Measurements from ENCODE around the gene VWDE.
"Not testable (repeated sequence)": the region's sequence is repeated elsewhere in the genome, so short reads cannot be mapped to it uniquely, and the experiment has no call there.

VWDE gene

DNA sequence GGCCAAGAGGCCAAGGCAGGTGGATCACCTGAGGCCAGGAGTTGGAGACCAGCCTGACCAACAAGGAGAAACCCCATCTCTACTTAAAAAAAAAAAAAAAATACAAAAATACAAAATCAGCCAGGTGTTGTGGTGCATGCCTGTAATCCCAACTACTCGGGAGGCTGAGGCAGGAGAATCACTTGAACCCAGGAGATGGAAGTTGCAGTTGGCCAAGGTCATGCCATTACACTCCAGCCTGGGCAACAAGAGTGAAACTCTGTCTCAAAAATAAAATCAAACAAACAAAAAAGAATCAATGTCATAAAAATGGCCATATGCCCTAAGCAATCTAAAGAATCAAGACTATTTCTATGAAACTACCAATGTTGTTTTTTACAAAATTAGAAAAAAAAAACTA, 7.0 kb downstream of the VWDE start:
- H3K4me1 ChIP-seq (ENCODE audit: control insufficient read depth, insufficient read depth, low read length); H3K27ac ChIP-seq (ENCODE audit: low read depth, low read length); H3K36me3 ChIP-seq (ENCODE audit: control insufficient read depth, insufficient read depth, low read length); H3K27me3 ChIP-seq (ENCODE audit: control insufficient read depth, insufficient read depth, low read length); H3K9ac ChIP-seq (ENCODE audit: low read length); H3K4me3 ChIP-seq (ENCODE audit: low read length): not testable (repeated sequence)

DNA sequence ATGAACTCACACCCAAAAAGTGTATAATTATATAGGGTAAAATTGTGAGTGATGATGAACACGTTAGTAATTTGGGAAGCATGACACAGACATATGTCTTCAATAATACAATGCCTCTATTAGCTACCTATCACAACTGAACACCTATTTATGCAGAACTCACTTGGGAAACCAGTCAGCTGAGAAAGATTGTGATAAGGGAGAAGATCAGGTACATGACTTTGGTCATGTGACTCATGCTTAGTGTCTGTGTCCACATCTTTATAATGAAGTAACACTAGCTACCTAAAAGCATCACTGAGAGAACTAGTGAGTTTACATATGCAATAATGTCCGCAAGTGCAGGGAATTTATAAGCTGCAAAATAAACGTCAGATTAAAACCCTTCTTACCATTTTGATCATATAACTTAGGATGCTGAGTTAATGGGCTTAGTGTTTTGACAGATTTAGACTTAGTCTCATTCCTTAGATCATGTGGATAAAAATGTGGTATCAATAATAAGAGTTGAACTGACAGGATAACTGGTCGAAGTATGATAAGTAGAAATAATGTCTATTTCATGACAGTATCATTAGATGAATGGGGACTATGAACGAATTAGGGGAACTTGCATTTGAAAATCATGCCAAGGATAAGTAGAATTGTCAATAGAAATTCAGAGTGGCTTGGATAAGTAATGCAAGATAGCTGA, 11.6 kb downstream of the VWDE start:
- no peaks in the 10 kb centered on the region for H3K4me1 ChIP-seq (ENCODE audit: control insufficient read depth, insufficient read depth, low read length)
- no peak overlapping the region for H3K9ac ChIP-seq (ENCODE audit: low read length)
- no peaks in the 10 kb centered on the region for H3K36me3 ChIP-seq (ENCODE audit: control insufficient read depth, insufficient read depth, low read length)
- H3K4me3 ChIP-seq (ENCODE audit: low read length) = no peak overlapping the region
- H3K27me3 ChIP-seq (ENCODE audit: control insufficient read depth, insufficient read depth, low read length) = no peaks in the 10 kb centered on the region
- H3K27ac ChIP-seq (ENCODE audit: low read depth, low read length) = no peak overlapping the region

DNA sequence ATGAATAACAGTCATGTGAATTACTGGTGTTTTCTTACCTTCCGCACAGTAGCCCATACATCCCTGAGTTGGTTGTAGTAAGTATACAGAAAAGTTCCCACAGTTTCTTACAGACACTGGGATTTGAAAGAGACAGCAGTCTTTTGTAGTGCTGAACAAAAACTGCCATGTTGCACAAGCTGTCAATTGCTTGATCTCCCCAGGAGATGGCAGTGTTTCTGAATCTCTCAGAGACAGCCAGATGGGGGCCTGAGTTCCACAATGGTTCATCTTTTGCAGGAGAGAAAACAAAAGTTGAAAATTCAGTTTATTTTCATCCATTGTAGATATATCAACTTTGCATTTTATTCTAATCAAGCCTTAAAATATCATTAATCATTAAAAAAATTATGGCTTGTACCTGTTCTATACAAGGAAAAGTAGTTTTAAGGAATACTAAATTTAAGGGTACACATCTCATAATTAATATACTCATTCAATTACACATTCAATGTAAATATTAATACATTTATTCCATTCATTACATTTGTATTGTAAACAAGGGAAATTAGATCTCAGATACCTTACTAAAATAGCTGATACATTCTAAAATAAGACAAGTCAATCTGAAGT, 14.5 kb downstream of the VWDE start:
- no peaks in the 10 kb centered on the region for H3K27me3 ChIP-seq (ENCODE audit: control insufficient read depth, insufficient read depth, low read length)
- H3K9ac ChIP-seq (ENCODE audit: low read length) = no peak overlapping the region
- H3K4me3 ChIP-seq (ENCODE audit: low read length) = no peak overlapping the region

GRCh38 chr7:12386313-12386740, 17.3 kb downstream of the VWDE start:
- no peaks in the 10 kb centered on the region for H3K27me3 ChIP-seq (ENCODE audit: control insufficient read depth, insufficient read depth, low read length)
- no peaks in the 10 kb centered on the region for H3K4me1 ChIP-seq (ENCODE audit: control insufficient read depth, insufficient read depth, low read length)
- no peak overlapping the region for H3K4me3 ChIP-seq (ENCODE audit: low read length)
- no peak overlapping the region for H3K27ac ChIP-seq (ENCODE audit: low read depth, low read length)
- H3K9ac ChIP-seq (ENCODE audit: low read length) = no peak overlapping the region
- no peaks in the 10 kb centered on the region for H3K36me3 ChIP-seq (ENCODE audit: control insufficient read depth, insufficient read depth, low read length)

More for the DNA sequence above, 14.5 kb downstream of the VWDE start:
- no peak overlapping the region for H3K27ac ChIP-seq (ENCODE audit: low read depth, low read length)
- H3K36me3 ChIP-seq (ENCODE audit: control insufficient read depth, insufficient read depth, low read length) = no peaks in the 10 kb centered on the region
- H3K4me1 ChIP-seq (ENCODE audit: control insufficient read depth, insufficient read depth, low read length) = no peaks in the 10 kb centered on the region

- no peak overlapping the region for H3K4me3 ChIP-seq (ENCODE audit: low read length)
- H3K36me3 ChIP-seq (ENCODE audit: control insufficient read depth, insufficient read depth, low read length) = no peaks in the 10 kb centered on the region
- no peak overlapping the region for H3K27ac ChIP-seq (ENCODE audit: low read depth, low read length)
These were observed 18.3 kb downstream of the VWDE start for GRCh38 chr7:12385364-12385786.

DNA sequence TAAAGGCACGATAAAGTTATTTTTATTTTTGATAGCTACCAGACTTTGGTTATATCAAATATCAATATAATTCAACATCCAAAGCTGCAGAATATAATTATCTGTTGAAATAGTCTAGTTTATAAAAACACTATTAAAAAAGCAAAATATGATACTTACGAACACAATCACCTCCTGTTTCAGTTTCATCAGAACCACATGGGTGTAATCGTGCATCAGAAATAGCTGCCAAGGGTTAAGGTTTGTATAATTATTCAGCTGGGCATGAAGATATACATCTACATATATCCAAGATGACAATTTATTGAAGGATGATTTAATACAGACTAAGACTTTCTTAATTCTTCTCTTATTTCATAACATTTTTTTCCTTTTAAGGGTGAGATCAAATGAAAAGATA, 20.3 kb downstream of the VWDE start:
- Histone ChIP-seq H3K9ac (ENCODE audit: low read length) (no peak overlapping the region), H3K36me3 (ENCODE audit: control insufficient read depth, insufficient read depth, low read length) (no peaks in the 10 kb centered on the region), H3K4me1 (ENCODE audit: control insufficient read depth, insufficient read depth, low read length) (no peaks in the 10 kb centered on the region), H3K27ac (ENCODE audit: low read depth, low read length) (no peak overlapping the region), H3K4me3 (ENCODE audit: low read length) (no peak overlapping the region), H3K27me3 (ENCODE audit: control insufficient read depth, insufficient read depth, low read length) (no peaks in the 10 kb centered on the region)

More at GRCh38 chr7:12385364-12385786, 18.3 kb downstream of the VWDE start:
- Histone ChIP-seq H3K4me1 (ENCODE audit: control insufficient read depth, insufficient read depth, low read length) (no peaks in the 10 kb centered on the region), H3K9ac (ENCODE audit: low read length) (no peak overlapping the region), H3K27me3 (ENCODE audit: control insufficient read depth, insufficient read depth, low read length) (no peaks in the 10 kb centered on the region)

DNA sequence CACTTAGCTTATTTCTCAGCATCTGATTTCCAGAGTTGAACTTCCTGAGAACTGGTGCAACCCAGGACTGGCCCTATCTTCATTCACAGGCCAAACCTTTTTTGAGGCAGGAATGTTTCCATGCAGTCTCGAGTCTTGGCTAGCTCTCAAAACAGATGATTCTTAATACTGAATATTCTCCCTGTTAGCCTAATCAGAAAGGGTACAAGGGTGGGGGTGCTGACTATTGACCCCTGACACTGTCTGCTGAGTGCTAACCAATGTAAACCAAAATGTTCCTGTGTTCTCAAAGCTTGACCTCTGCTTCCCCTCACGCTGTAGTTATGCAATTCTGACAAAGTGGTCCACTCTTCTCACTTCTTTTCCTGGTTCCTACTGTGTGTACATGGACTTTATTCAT, 25.3 kb downstream of the VWDE start:
- Histone ChIP-seq H3K27ac (ENCODE audit: low read depth, low read length) (no peak overlapping the region), H3K27me3 (ENCODE audit: control insufficient read depth, insufficient read depth, low read length) (no peaks in the 10 kb centered on the region), H3K4me1 (ENCODE audit: control insufficient read depth, insufficient read depth, low read length) (no peaks in the 10 kb centered on the region), H3K9ac (ENCODE audit: low read length) (no peak overlapping the region), H3K4me3 (ENCODE audit: low read length) (no peak overlapping the region), H3K36me3 (ENCODE audit: control insufficient read depth, insufficient read depth, low read length) (no peaks in the 10 kb centered on the region)

GRCh38 chr7:12377406-12377805, 26.3 kb downstream of the VWDE start:
- no peak overlapping the region for H3K9ac ChIP-seq (ENCODE audit: low read length)
- H3K4me3 ChIP-seq (ENCODE audit: low read length) = no peak overlapping the region
- H3K27ac ChIP-seq (ENCODE audit: low read depth, low read length) = no peak overlapping the region
- no peaks in the 10 kb centered on the region for H3K36me3 ChIP-seq (ENCODE audit: control insufficient read depth, insufficient read depth, low read length)
- H3K27me3 ChIP-seq (ENCODE audit: control insufficient read depth, insufficient read depth, low read length) = no peaks in the 10 kb centered on the region
- no peaks in the 10 kb centered on the region for H3K4me1 ChIP-seq (ENCODE audit: control insufficient read depth, insufficient read depth, low read length)

GRCh38 chr7:12373580-12374263, 29.9 kb downstream of the VWDE start:
- H3K27me3 ChIP-seq (ENCODE audit: control insufficient read depth, insufficient read depth, low read length) = no peaks in the 10 kb centered on the region
- no peaks in the 10 kb centered on the region for H3K36me3 ChIP-seq (ENCODE audit: control insufficient read depth, insufficient read depth, low read length)
- no peak overlapping the region for H3K9ac ChIP-seq (ENCODE audit: low read length)
- no peak overlapping the region for H3K27ac ChIP-seq (ENCODE audit: low read depth, low read length)
- no peak overlapping the region for H3K4me3 ChIP-seq (ENCODE audit: low read length)
- no peaks in the 10 kb centered on the region for H3K4me1 ChIP-seq (ENCODE audit: control insufficient read depth, insufficient read depth, low read length)

- Histone ChIP-seq H3K27ac (ENCODE audit: low read depth, low read length) (no peak overlapping the region), H3K4me1 (ENCODE audit: control insufficient read depth, insufficient read depth, low read length) (no peaks in the 10 kb centered on the region), H3K4me3 (ENCODE audit: low read length) (no peak overlapping the region), H3K27me3 (ENCODE audit: control insufficient read depth, insufficient read depth, low read length) (no peaks in the 10 kb centered on the region), H3K36me3 (ENCODE audit: control insufficient read depth, insufficient read depth, low read length) (no peaks in the 10 kb centered on the region), H3K9ac (ENCODE audit: low read length) (no peak overlapping the region)
These were observed 33.4 kb downstream of the VWDE start for GRCh38 chr7:12370249-12370648.

DNA sequence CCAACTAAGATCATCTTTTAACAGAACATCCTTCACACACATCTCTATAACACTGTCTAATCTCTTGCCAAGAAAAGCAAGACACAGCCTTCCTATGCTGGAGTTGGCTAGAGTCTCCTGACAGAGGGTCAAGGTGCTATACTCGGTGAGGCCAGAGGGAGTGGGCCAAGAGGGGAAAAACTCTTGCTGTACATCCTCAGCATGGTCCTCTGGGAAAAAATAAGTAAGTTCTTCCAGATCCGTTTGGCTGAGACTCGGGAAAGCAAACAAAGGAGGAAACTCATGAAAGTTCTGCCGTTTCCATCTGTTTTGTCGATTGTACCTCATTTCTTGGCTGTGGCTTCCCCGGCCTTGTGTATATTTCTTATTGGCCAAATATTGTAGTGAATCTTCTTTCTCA, 33.9 kb downstream of the VWDE start:
- Histone ChIP-seq H3K4me3 (ENCODE audit: low read length) (no peak overlapping the region), H3K4me1 (ENCODE audit: control insufficient read depth, insufficient read depth, low read length) (no peaks in the 10 kb centered on the region), H3K27ac (ENCODE audit: low read depth, low read length) (no peak overlapping the region), H3K9ac (ENCODE audit: low read length) (no peak overlapping the region), H3K36me3 (ENCODE audit: control insufficient read depth, insufficient read depth, low read length) (no peaks in the 10 kb centered on the region), H3K27me3 (ENCODE audit: control insufficient read depth, insufficient read depth, low read length) (no peaks in the 10 kb centered on the region)

DNA sequence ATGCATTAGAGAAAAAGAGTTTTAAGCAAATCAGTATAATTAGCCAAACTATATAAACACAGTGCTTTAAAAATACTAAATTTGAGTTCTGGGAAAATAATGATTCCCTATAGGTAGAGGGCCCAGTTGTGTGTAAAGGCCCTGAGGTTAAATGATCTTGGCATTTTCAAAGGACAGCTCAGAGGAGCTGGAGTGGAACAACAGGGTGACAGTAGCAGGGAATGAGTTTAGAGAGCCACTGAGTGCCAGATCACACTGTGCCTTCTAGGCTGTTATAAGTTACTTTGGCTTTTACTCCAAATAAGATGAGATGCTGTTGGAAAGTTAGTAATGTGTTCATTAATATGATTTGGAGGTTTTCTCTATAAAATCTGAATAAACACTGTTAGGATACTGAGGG, 34.6 kb downstream of the VWDE start:
- H3K27me3 ChIP-seq (ENCODE audit: control insufficient read depth, insufficient read depth, low read length) = no peaks in the 10 kb centered on the region
- no peaks in the 10 kb centered on the region for H3K4me1 ChIP-seq (ENCODE audit: control insufficient read depth, insufficient read depth, low read length)
- H3K36me3 ChIP-seq (ENCODE audit: control insufficient read depth, insufficient read depth, low read length) = no peaks in the 10 kb centered on the region
- no peak overlapping the region for H3K9ac ChIP-seq (ENCODE audit: low read length)
- H3K27ac ChIP-seq (ENCODE audit: low read depth, low read length) = no peak overlapping the region
- H3K4me3 ChIP-seq (ENCODE audit: low read length) = no peak overlapping the region
